ENCODE measurements around the gene EIF2AK3.

The EIF2AK3 gene

GRCh38 chr2:88627055-88627855, at the start of gene EIF2AK3:
EIF2AK3 (minus strand) TSS chr2:88627464; CDS start chr2:88627274, 190 bp downstream.
- in situ Hi-C loops (cut with HindIII; ENCODE audit: low sequenced_read_pairs): no loop called here

DNA sequence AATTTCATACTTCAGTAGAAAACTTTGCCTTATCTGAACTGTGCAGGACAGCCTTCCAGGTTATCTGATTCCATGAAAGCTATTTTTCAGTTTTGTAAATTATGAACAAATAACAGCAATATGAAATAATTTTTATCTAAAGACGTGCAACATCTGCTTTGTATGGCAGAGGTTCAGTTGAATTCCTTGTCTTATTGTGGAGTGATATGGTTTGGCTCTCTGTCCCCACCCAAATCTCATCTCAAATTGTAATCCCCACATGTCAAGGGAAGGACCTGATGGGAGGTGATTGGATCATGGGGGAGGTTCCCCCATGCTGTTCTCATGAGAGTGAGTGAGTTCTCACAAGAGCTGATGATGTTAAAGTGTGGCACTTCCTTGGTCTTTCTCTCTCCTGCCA, 46.1 kb upstream of the EIF2AK3 start:
- DNase-seq (ENCODE audit: low read depth, low spot score): no peak
- no peak for TF ChIP-seq CTCF (IDR thresholded peaks at IDR 0.05; ENCODE audit: low read depth, low read length)
- no peak overlapping the region for H3K4me3 ChIP-seq (ENCODE audit: low read depth, low read length)
- in situ Hi-C loops (cut with HindIII; ENCODE audit: low sequenced_read_pairs): no loop called here

More at GRCh38 chr2:88627055-88627855, at the start of gene EIF2AK3:
- DNase-seq (ENCODE audit: low read depth, low spot score): peak; percentile 100
- no peak for TF ChIP-seq CTCF (IDR thresholded peaks at IDR 0.05; ENCODE audit: low read depth, low read length)
- peak within 1 kb of the TSS; percentile 78 for H3K4me3 ChIP-seq (ENCODE audit: low read depth, low read length)

DNA sequence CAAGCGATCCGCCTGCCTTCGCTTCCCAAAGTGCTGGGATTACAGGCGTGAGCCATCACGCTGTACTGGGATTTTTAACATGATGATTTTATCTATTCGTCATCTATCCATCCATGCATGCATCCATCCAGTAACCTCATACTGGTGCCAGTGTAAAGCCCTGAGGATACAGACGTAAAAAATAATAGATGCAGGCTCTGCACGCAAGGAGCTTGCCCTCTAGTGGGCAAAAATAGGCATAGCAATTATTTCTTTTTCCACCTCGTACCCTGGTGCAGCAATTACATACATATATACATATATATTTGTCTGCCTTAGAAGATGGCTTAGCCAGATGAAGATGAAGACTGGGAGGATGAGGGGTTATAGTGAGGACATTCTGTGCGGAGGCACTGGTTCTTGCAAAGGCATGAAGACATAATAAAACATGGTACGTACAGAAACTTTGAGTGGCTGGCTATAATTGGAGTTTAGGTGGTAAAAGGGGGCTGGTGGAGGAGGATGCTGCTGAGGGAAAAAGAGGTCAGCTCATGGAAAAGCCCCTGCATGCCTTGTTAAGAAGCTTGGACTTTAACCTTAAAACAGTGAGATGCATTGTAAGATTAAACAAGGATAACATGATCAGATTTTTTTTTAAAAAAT, 44.6 kb upstream of the EIF2AK3 start:
- in situ Hi-C loops (cut with HindIII; ENCODE audit: low sequenced_read_pairs): no loop called here
- H3K4me3 ChIP-seq (ENCODE audit: low read depth, low read length): no peak overlapping the region
- peak; percentile 83 for TF ChIP-seq CTCF (IDR thresholded peaks at IDR 0.05; ENCODE audit: low read depth, low read length)
- peak; percentile 62 for DNase-seq (ENCODE audit: low read depth, low spot score)

GRCh38 chr2:88669482-88670214, 42.4 kb upstream of the EIF2AK3 start:
- H3K4me3 ChIP-seq (ENCODE audit: low read depth, low read length): no peak overlapping the region
- peak; percentile 27 for DNase-seq (ENCODE audit: low read depth, low spot score)
- in situ Hi-C loops (cut with HindIII; ENCODE audit: low sequenced_read_pairs): no loop called here
- TF ChIP-seq CTCF (IDR thresholded peaks at IDR 0.05; ENCODE audit: low read depth, low read length): peak; percentile 68

DNA sequence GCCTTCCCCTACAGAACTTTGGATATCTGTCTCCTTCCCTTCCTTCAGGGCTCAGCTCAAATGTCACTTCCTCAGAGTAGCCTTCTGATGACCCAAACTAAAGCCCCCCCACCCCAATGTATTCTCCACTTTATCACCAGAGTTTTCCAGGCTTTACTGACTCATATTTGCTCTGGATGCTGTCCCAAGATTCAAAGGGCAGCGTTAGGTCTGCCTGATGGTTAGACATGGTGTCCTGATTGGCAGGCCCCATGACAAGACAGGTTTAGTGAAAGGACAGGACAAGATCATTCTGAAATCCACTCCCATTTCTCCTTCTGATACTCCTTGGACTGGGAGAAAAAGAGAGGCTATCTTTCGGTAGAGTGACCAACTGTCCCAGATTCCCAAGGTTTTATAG, 41.6 kb upstream of the EIF2AK3 start:
- no peak for TF ChIP-seq CTCF (IDR thresholded peaks at IDR 0.05; ENCODE audit: low read depth, low read length)
- in situ Hi-C loops (cut with HindIII; ENCODE audit: low sequenced_read_pairs): no loop called here
- no peak for DNase-seq (ENCODE audit: low read depth, low spot score)
- no peak overlapping the region for H3K4me3 ChIP-seq (ENCODE audit: low read depth, low read length)

GRCh38 chr2:88667219-88667618, 40.0 kb upstream of the EIF2AK3 start:
- H3K4me3 ChIP-seq (ENCODE audit: low read depth, low read length): no peak overlapping the region
- in situ Hi-C loops (cut with HindIII; ENCODE audit: low sequenced_read_pairs): no loop called here
- DNase-seq (ENCODE audit: low read depth, low spot score): no peak
- no peak for TF ChIP-seq CTCF (IDR thresholded peaks at IDR 0.05; ENCODE audit: low read depth, low read length)

Data from astrocyte of the spinal cord (primary cell).